Measurements from ENCODE around the gene CYP2B6.
"Not testable (repeated sequence)": the region's sequence is repeated elsewhere in the genome, so short reads cannot be mapped to it uniquely, and the experiment has no call there.

The CYP2B6 gene

DNA sequence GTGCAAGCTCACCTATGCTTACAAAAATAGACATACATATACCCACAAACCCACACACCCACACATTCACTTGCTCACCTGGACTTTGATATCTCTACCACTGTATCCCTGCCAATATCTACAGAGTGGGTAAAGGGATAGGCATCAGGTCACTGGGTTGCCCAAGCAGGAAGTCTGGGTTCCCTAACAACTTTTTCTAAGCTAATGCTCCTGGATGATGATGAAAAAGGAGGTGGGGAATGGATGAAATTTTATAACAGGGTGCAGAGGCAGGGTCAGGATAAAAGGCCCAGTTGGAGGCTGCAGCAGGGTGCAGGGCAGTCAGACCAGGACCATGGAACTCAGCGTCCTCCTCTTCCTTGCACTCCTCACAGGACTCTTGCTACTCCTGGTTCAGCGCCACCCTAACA, at the start of gene CYP2B6:
Gene CYP2B6, plus strand, starts transcription at position 311 of the 410 bp plus-strand sequence. Its CDS starts 24 bp downstream, at position 335.
- no peak for DNase-seq (ENCODE audit: low read depth)

DNA sequence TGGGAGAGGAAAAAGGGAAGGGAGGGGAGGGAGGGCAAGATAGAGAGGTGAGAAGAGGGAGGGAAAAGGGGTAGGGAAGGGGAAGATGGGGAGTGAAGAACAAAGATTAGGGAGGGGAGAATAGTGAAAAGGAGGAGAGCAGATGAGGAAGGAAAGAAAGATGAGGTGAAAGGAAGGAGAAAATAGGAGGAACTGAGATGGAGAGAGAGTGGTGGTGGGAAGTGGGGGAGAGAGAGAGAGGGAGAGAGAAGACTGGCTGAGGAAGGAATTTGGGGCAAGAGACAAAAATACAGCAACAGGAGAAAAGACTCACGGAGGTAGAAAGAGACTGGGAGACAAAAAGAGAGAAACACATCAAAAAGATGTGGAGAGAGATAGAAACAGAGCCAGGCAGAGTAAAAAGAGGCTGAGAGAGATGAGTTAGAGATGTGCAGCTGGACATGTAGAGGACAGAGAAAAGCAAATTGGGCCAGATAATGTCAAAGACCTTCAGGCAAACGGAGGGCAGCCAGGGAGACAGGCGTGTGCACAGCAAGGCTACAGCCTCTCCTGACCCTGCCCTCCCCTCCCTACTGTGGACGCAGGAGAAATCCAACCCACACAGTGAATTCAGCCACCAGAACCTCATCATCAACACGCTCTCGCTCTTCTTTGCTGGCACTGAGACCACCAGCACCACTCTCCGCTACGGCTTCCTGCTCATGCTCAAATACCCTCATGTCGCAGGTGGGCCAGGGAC, 49.4 kb upstream of the CYP2B6 start:
- no peak for DNase-seq (ENCODE audit: low read depth)

GRCh38 chr19:40945645-40946044, 45.4 kb upstream of the CYP2B6 start:
- no peak for DNase-seq (ENCODE audit: low read depth)

DNA sequence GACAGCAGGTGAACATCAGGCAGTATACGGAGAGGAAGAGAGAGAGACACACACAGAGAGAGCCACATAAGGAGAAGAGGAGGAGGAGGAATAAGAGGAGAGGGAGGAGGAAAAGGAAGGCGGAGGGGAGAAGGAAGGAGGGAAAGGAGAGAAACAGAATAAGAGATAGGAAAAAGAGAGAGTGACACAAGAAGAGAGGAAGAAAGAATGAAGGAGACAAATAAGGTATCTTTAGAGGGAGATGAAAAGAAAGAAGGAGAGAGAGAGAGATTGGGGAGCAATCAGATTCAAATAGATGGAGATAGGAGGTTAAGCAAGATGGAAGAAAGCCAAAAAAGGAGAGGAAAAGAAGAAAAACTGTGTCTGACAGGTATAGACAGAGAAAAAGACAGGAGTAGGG, 44.0 kb upstream of the CYP2B6 start:
- DNase-seq (ENCODE audit: low read depth): no peak

- DNase-seq (ENCODE audit: low read depth): no peak
These were observed 43.5 kb upstream of the CYP2B6 start for GRCh38 chr19:40947573-40947972.

DNA sequence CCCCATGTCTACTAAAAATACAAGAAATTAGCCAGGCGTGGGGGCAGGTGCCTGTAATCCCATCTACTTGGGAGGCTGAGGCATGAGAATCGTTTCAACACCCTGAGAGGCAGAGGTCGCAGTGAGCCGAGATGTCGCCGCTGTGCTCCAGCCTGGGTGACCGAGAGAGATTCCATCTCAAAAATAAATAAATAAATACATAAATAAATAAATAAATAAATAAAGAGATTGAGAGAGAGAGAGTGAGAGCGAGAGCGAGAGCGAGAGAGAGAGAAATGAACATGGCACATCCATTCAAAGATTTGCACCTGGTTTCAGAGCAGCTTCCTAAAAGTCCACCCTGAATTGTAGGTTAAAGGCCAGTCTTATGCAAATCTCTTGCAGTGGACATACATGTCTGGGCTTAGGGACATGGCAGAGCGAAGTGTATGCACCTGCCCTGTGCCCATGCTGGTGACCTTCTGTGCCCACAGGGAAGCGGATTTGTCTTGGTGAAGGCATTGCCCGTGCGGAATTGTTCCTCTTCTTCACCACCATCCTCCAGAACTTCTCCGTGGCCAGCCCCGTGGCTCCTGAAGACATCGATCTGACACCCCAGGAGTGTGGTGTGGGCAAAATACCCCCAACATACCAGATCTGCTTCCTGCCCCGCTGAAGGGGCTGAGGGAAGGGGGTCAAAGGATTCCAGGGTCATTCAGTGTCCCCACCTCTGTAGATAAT, 42.3 kb upstream of the CYP2B6 start:
- DNase-seq (ENCODE audit: low read depth): no peak

GRCh38 chr19:40954573-40954972, 36.5 kb upstream of the CYP2B6 start:
- DNase-seq (ENCODE audit: low read depth): no peak

DNA sequence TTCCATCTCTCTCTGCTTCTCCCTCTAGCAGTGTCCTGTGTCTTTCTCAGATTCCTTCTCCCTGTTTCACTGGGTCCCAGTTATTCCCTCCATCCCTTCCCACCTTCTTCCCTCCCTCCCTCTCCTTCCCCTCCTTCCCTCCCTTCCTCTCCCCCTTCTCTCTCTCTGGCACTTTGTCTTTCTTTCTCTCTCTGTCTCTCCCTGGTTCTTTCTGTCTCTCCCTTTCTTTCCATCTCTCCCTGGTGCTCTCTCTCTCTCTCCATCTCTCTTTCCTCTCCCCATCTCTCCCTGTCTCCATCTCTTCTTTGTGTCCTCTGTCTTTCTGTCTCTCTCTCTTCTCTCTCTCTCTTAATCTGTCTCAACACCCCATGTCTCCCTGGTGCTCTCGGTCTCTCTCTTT, 31.7 kb upstream of the CYP2B6 start:
- DNase-seq (ENCODE audit: low read depth): no peak

- no peak for DNase-seq (ENCODE audit: low read depth)
These were observed 30.9 kb upstream of the CYP2B6 start for GRCh38 chr19:40960062-40960685.

DNA sequence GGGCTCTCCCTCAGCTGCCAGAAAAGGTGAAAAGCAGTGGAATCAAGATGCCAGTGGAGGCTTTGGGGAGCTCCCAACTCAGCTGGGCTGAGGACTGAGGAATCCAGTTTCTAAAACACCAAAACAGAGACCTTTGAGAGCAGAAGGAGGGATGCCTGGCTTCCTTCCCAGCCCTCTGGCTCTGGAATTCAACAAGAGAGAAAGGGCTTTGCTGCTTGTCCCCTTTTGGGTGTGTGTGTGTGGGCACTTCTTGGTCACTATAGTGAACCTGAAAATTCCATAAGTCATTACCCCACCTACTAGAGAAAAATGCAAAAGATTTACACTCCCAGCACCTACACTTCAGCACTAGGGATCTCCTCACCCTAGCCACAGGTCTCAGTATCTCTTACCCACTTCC, 30.3 kb upstream of the CYP2B6 start:
- DNase-seq (ENCODE audit: low read depth): no peak

DNA sequence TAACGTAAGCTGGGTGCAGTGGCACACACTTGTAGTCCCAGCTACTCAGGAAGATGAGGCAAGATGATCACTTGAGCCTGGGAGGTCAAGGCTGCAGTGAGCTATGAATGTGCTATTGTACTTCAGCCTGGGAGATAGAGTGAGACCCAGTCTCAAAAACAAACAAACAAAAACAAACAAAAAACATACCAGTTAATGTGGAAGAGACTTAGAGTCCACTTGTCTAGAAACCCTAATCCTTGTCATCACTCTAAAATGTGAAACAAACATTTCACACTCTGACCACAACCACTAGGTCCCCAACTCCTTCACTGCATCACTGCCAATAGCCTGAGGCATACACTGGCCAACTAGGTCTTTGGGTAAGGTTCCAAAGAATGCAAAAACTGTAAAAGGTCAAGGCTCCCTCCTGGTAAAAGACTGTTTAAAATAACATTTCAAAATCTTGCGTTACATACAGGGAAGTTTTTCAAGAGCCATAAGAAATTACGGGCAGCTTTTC, 28.6 kb upstream of the CYP2B6 start:
- DNase-seq (ENCODE audit: low read depth): no peak

DNA sequence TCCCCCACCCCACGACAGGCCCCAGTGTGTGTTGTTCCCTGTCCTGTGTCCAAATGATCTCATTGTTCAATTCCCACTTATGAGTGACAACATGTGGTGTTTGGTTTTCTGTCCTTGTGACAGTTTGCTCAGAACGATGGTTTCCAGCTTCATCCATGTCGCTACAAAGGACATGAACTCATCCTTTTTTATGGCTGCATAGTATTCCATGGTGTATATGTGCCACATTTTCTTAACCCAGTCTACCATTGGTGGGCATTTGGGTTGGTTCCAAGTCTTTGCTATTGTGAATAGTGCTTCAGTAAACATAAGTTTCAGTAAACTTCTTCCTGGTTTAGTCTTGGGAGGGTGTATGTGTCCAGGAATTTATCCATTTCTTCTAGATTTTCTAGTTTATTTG, 26.7 kb upstream of the CYP2B6 start:
- not testable (repeated sequence) for DNase-seq (ENCODE audit: low read depth)

- DNase-seq (ENCODE audit: low read depth): not testable (repeated sequence)
These were observed 25.7 kb upstream of the CYP2B6 start for GRCh38 chr19:40965351-40965750.

GRCh38 chr19:40966591-40966990, 24.5 kb upstream of the CYP2B6 start:
- DNase-seq (ENCODE audit: low read depth): not testable (repeated sequence)

DNA sequence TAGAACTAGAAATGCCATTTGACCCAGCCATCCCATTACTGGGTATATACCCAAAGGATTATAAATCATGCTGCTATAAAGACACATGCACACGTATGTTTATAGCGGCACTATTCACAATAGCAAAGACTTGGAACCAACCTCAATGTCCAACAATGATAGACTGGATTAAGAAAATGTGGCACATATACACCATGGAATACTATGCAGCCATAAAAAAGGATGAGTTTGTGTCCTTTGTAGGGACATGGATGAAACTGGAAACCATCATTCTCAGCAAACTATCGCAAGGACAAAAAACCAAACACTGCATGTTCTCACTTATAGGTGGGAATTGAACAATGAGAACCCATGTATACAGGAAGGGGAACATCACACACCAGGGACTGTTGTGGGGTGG, 23.0 kb upstream of the CYP2B6 start:
- DNase-seq (ENCODE audit: low read depth): not testable (repeated sequence)

- not testable (repeated sequence) for DNase-seq (ENCODE audit: low read depth)
These were observed 21.4 kb upstream of the CYP2B6 start for GRCh38 chr19:40969721-40970120.

GRCh38 chr19:40970396-40971345, 20.4 kb upstream of the CYP2B6 start:
- DNase-seq (ENCODE audit: low read depth): not testable (repeated sequence)

- peak; percentile 62 for DNase-seq (ENCODE audit: low read depth)
These were observed 16.4 kb upstream of the CYP2B6 start for GRCh38 chr19:40974633-40975037.

GRCh38 chr19:40976134-40976533, 14.9 kb upstream of the CYP2B6 start:
- no peak for DNase-seq (ENCODE audit: low read depth)

DNA sequence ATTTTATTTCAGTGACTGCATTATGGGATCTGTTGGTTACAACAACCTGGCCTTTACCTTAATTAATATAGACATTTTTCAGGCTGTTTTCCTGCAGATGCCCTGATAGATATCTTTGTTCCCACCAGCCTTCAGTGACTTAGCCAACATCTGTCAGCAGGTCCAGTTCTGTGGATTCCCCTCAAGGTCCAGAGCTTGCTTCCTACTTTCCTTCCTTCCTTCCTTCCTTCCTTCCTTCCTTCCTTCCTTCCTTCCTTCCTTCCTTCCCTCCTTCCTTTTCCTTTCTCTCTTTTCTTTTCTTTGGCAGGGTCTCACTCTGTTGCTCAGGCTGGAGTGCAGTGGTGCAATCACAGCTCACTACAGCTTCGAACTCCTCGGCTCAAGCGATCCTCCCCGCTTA, 14.4 kb upstream of the CYP2B6 start:
- DNase-seq (ENCODE audit: low read depth): no peak

DNA sequence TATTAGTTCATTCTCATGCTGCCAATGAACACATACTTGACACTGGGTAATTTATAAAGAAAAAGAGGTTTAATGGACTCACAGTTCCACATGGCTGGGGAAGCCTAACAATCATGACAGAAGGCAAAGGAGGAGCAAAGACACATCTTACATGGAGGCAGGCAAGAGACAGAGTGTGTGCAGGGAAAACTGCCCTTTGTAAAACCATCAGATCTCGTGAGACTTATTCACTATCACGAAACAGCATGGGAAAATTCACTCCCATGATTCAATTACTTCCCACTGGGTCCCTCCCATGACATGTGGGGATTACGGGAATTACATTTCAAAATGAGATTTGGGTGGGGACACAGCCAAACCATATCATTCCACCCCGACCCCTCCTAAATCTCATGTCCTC, 11.3 kb upstream of the CYP2B6 start:
- not testable (repeated sequence) for DNase-seq (ENCODE audit: low read depth)
